GM12864 (cell line): ENCODE data around the gene DLGAP3.

Experiments
- DNase-seq: peaks from one replicate; pipeline ENCODE4 v3.0.0-alpha.2; 2011; ENCODE audit warnings: low read depth
- H3K4me3 ChIP-seq: 2 replicates; pipeline ENCODE4 v1.5.1; 2011; ENCODE audit warnings: mild to moderate bottlenecking, low read depth, low read length, control low read depth
- TF ChIP-seq, protein P1 (sequence below): IDR thresholded peaks from 2 replicates; pipeline ENCODE4 v1.5.1; 2011; ENCODE audit warnings: low read depth, mild to moderate bottlenecking, moderate library complexity, low read length, control low read depth, inconsistent platforms; ENCODE audit errors: missing control alignments

The DLGAP3 gene

GRCh38 chr1:34923490-34923889, 6.0 kb downstream of the DLGAP3 start:
- no peak overlapping the region for H3K4me3 ChIP-seq
- TF ChIP-seq, protein P1, sequence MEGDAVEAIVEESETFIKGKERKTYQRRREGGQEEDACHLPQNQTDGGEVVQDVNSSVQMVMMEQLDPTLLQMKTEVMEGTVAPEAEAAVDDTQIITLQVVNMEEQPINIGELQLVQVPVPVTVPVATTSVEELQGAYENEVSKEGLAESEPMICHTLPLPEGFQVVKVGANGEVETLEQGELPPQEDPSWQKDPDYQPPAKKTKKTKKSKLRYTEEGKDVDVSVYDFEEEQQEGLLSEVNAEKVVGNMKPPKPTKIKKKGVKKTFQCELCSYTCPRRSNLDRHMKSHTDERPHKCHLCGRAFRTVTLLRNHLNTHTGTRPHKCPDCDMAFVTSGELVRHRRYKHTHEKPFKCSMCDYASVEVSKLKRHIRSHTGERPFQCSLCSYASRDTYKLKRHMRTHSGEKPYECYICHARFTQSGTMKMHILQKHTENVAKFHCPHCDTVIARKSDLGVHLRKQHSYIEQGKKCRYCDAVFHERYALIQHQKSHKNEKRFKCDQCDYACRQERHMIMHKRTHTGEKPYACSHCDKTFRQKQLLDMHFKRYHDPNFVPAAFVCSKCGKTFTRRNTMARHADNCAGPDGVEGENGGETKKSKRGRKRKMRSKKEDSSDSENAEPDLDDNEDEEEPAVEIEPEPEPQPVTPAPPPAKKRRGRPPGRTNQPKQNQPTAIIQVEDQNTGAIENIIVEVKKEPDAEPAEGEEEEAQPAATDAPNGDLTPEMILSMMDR, result no peak
- DNase-seq, result no peak

- peak; percentile 35 for DNase-seq
- H3K4me3 ChIP-seq, result no peak overlapping the region
- TF ChIP-seq, protein P1, result peak; percentile 38
Observed at GRCh38 chr1:34918977-34919561, 10.4 kb downstream of the DLGAP3 start.

DNA sequence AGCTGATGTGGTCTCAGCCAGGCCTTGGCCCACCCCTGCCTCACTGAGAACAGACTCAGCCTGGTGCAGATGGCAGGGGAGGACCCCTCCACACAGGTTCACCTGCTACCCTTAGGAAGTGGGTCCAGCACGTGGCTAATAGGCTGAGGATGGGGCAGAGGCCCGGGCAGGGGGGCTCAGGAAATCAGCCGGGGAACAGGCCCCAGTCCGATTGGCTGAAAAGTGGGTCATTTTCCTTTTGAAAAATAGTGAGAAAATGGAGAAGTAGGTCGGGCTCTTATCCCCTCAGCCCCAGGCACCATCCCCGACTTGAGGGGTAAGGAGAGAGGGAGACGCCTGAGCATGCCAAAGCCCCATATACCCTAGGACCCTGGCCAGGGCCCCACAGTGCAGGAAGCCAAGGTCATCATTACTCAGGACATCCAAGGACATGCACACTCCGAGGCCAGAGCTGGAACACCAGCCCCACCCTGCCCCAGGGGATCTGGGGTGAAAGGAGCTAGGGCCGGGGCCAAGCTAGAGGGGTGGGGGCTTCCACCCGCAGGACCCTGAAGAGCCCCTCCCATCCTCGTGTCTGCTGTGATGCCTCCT, 11.0 kb downstream of the DLGAP3 start:
- DNase-seq, result no peak
- no peak overlapping the region for H3K4me3 ChIP-seq
- TF ChIP-seq, protein P1, result no peak

GRCh38 chr1:34917017-34917416, 12.4 kb downstream of the DLGAP3 start:
- DNase-seq, result no peak
- H3K4me3 ChIP-seq, result no peak overlapping the region
- TF ChIP-seq, protein P1, result no peak

GRCh38 chr1:34916104-34916503, 13.3 kb downstream of the DLGAP3 start:
- no peak for DNase-seq
- H3K4me3 ChIP-seq, result no peak overlapping the region
- TF ChIP-seq, protein P1, result no peak

DNA sequence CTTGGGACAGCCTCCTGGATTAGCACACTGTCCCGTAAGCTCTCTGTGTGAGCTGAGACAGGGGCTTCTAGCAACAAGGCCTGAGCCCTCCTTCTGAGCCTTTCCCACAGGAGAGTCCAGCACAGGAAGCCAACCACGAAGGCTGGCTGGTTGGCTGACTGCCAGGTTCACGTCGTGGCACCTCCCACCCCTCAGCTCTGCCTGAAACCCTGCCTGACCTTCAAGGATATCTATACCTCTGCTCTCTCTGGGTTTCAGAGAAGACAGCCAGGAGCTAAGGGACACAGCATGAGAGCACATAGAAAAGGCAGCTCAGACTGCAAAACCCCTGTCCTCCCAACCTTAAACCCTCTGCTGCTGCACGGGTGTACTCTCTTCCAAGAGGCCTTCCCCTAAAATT, 13.9 kb downstream of the DLGAP3 start:
- H3K4me3 ChIP-seq, result no peak overlapping the region
- TF ChIP-seq, protein P1, result no peak
- DNase-seq, result no peak

GRCh38 chr1:34914958-34915357, 14.5 kb downstream of the DLGAP3 start:
- no peak for DNase-seq
- TF ChIP-seq, protein P1, result no peak
- no peak overlapping the region for H3K4me3 ChIP-seq
